SU-DHL-6 (cell line): ENCODE results near the gene PXT1.
"Not testable (repeated sequence)": the region's sequence is repeated elsewhere in the genome, so short reads cannot be mapped to it uniquely, and the experiment has no call there.

ENCODE experiments used
- H2AFZ ChIP-seq: fragments of 200-600 bp; sonication (generic); 2 replicates; pipeline ENCODE4 v1.6.1; 2014; ENCODE audit warnings: low read depth, mild to moderate bottlenecking, moderate library complexity, mixed read lengths, antibody characterized with exemption, low read length; ENCODE audit not compliant: severe bottlenecking
- H3F3A ChIP-seq: fragments of 200-600 bp; shearing (Covaris generic); 2 replicates; pipeline ENCODE4 v1.6.0; 2016; ENCODE audit warnings: antibody characterized with exemption, mild to moderate bottlenecking; ENCODE audit not compliant: insufficient read depth
- H3K27ac ChIP-seq: fragments of 200-600 bp; sonication (generic); 2 replicates; pipeline ENCODE4 v1.5.1; 2016; ENCODE audit warnings: low read depth, mild to moderate bottlenecking, low read length, moderate library complexity, mixed read lengths
- H3K27me3 ChIP-seq: fragments of 200-600 bp; sonication (generic), shearing (Covaris generic); 2 replicates; pipeline ENCODE4 v1.6.0; 2014; ENCODE audit warnings: mild to moderate bottlenecking, low read length
- H3K36me3 ChIP-seq: fragments of 200-600 bp; sonication (generic); 2 replicates; pipeline ENCODE4 v1.6.1; 2014; ENCODE audit warnings: mild to moderate bottlenecking, low read length, mixed read lengths
- H3K4me2 ChIP-seq: fragments of 300-600, 200-600 bp; shearing (Covaris generic), sonication (generic); 2 replicates; pipeline ENCODE4 v1.6.0; 2014; ENCODE audit warnings: low read length, low read depth, mild to moderate bottlenecking; ENCODE audit not compliant: poor library complexity, severe bottlenecking
- H3K4me3 ChIP-seq: fragments of 200-600 bp; sonication (generic); 2 replicates; pipeline ENCODE4 v1.5.1; 2014; ENCODE audit warnings: antibody characterized with exemption, low read length, mild to moderate bottlenecking, mixed read lengths; ENCODE audit not compliant: insufficient read depth, poor library complexity, severe bottlenecking
- H3K79me2 ChIP-seq: fragments of 200-600 bp; sonication (generic); 2 replicates; pipeline ENCODE4 v1.6.1; 2014; ENCODE audit warnings: mild to moderate bottlenecking, low read length, moderate library complexity; ENCODE audit not compliant: insufficient read depth
- H3K9ac ChIP-seq: fragments of 200-600 bp; sonication (generic); 2 replicates; pipeline ENCODE4 v1.7.0; 2014; ENCODE audit warnings: mild to moderate bottlenecking, low read length
- H3K9me2 ChIP-seq: fragments of 200-600 bp; sonication (generic); replicated peaks from 2 replicates; pipeline ENCODE4 v1.6.1; 2014; ENCODE audit warnings: low read length; ENCODE audit not compliant: insufficient read depth
- H3K9me3 ChIP-seq: fragments of 200-600 bp; sonication (generic); 2 replicates; pipeline ENCODE4 v1.6.1; 2014; ENCODE audit warnings: low read length, mixed read lengths; ENCODE audit not compliant: insufficient read depth
- H4K20me1 ChIP-seq: fragments of 200-600 bp; sonication (generic); 2 replicates; pipeline ENCODE4 v1.6.1; 2014; ENCODE audit warnings: low read depth, mild to moderate bottlenecking, antibody characterized with exemption, low read length, moderate library complexity, mixed read lengths
- CTCF ChIP-seq: fragments of 200-600 bp; sonication (generic); IDR thresholded peaks from one replicate; pipeline ENCODE4 v1.5.1; 2017; ENCODE audit warnings: antibody characterized with exemption, mild to moderate bottlenecking, low read length, moderate library complexity; ENCODE audit not compliant: insufficient read depth, poor library complexity, severe bottlenecking
- EZH2phosphoT487 ChIP-seq: fragments of 200-600 bp; sonication (generic), shearing (Covaris generic); conservative IDR thresholded peaks from 2 replicates; pipeline ENCODE4 v1.6.1; 2018; ENCODE audit warnings: mild to moderate bottlenecking, antibody characterized with exemption, low read length, moderate library complexity, mixed read lengths

PXT1 gene

GRCh38 chr6:36413489-36414480 is 28.9 kb downstream of the PXT1 start:
- no peaks in the 10 kb centered on the region for H3K27me3 ChIP-seq
- H3K9ac ChIP-seq, result no peak overlapping the region
- no peak overlapping the region for H2AFZ ChIP-seq

GRCh38 chr6:36409718-36410117 is 32.9 kb downstream of the PXT1 start:
- H3K27me3 ChIP-seq, H2AFZ ChIP-seq, H3F3A ChIP-seq, H3K79me2 ChIP-seq, H3K9me3 ChIP-seq, H3K36me3 ChIP-seq, H4K20me1 ChIP-seq, H3K9ac ChIP-seq, H3K27ac ChIP-seq, H3K4me3 ChIP-seq, H3K4me2 ChIP-seq, H3K9me2 ChIP-seq: not testable (repeated sequence)

More at GRCh38 chr6:36413489-36414480, 28.9 kb downstream of the PXT1 start:
- Histone ChIP-seq H3F3A (no peaks in the 10 kb centered on the region), H3K9me3 (0 out of 2 replicates have a peak, but pooled peaks cover 6% of the 10 kb centered on the region), H3K4me3 (no peak overlapping the region), H4K20me1 (no peaks in the 10 kb centered on the region), H3K4me2 (no peak overlapping the region), H3K79me2 (no peaks in the 10 kb centered on the region), H3K27ac (no peak overlapping the region), H3K9me2 (no peaks in the 10 kb centered on the region), H3K36me3 (no peaks in the 10 kb centered on the region)
- no peak for TF ChIP-seq EZH2phosphoT487
- no peak for TF ChIP-seq CTCF

GRCh38 chr6:36404164-36404563 is 38.5 kb downstream of the PXT1 start:
- Histone ChIP-seq H3K36me3 (no peaks in the 10 kb centered on the region), H3K27me3 (no peaks in the 10 kb centered on the region), H3K79me2 (no peaks in the 10 kb centered on the region), H3K27ac (no peak overlapping the region), H3K4me2 (no peak overlapping the region), H3K9me2 (no peaks in the 10 kb centered on the region), H4K20me1 (no peaks in the 10 kb centered on the region), H3F3A (no peaks in the 10 kb centered on the region), H3K4me3 (no peak overlapping the region), H3K9me3 (no peaks in the 10 kb centered on the region), H2AFZ (no peak overlapping the region), H3K9ac (no peak overlapping the region)
- TF ChIP-seq EZH2phosphoT487 (no peak), CTCF (no peak)

GRCh38 chr6:36402481-36402880 is 40.2 kb downstream of the PXT1 start:
- H3K27me3 ChIP-seq, result no peaks in the 10 kb centered on the region

More at GRCh38 chr6:36402481-36402880, 40.2 kb downstream of the PXT1 start:
- H2AFZ ChIP-seq, result no peak overlapping the region
- H4K20me1 ChIP-seq, result no peaks in the 10 kb centered on the region
- H3K27ac ChIP-seq, result no peak overlapping the region
- no peaks in the 10 kb centered on the region for H3K79me2 ChIP-seq
- TF ChIP-seq EZH2phosphoT487 (no peak), CTCF (no peak)
- no peaks in the 10 kb centered on the region for H3K9me3 ChIP-seq
- no peak overlapping the region for H3K9ac ChIP-seq
- H3K9me2 ChIP-seq, result no peaks in the 10 kb centered on the region
- H3K4me3 ChIP-seq, result no peak overlapping the region
- no peaks in the 10 kb centered on the region for H3F3A ChIP-seq
- H3K4me2 ChIP-seq, result no peak overlapping the region
- no peaks in the 10 kb centered on the region for H3K36me3 ChIP-seq
